Kidney (tissue), 22 donors: ENCODE measurements around the gene BAZ2B. TPM values are rescaled to one million over a fixed set of nuclear protein-coding genes. Genes with fewer than 3 reads are reported as not detected.

Experiments
- DNase-seq, 5 donors: peaks; one replicate each; pipeline ENCODE4 v3.0.0-alpha.2; 2013 to 2020
- FAIRE-seq: peaks from 2 replicates; lab custom pipeline; 2012; peaks lifted over from hg19 to GRCh38; lab: Jason Lieb, UNC
- H3K27ac ChIP-seq, 2 donors: one replicate each; pipeline ENCODE4 v1.7.0; 2013; ENCODE audit warnings: low read depth in 2 of 2, low read length in 2 of 2, inconsistent platforms in 1 of 2
- H3K27me3 ChIP-seq: one replicate; pipeline ENCODE4 v1.7.1; 2013; ENCODE audit warnings: low read length, inconsistent platforms; ENCODE audit not compliant: control insufficient read depth, insufficient read depth
- H3K36me3 ChIP-seq, 3 donors: one replicate each; pipeline versions ENCODE4 v1.7.0 to v1.7.1; 2013; ENCODE audit warnings: low read length in 3 of 3, control low read depth in 1 of 3, inconsistent platforms in 1 of 3; ENCODE audit not compliant: insufficient read depth in 3 of 3, control insufficient read depth in 2 of 3
- H3K4me1 ChIP-seq, 3 donors: one replicate each; pipeline versions ENCODE4 v1.7.0 to v1.7.1; 2013; ENCODE audit warnings: low read length in 3 of 3, inconsistent platforms in 1 of 3, low read depth in 1 of 3; ENCODE audit not compliant: control insufficient read depth in 2 of 3, insufficient read depth in 2 of 3
- H3K4me3 ChIP-seq, 3 donors: one replicate each; pipeline versions ENCODE4 v1.7.0 to v1.8.1; 2013; ENCODE audit warnings: low read length in 3 of 3, control low read depth in 1 of 3, inconsistent platforms in 1 of 3
- H3K9ac ChIP-seq, 3 donors: one replicate each; pipeline versions ENCODE4 v1.7.0 to v1.7.1; 2013; ENCODE audit warnings: low read length in 3 of 3, control low read depth in 1 of 3, inconsistent platforms in 1 of 3
- H3K9me3 ChIP-seq, 3 donors: one replicate each; pipeline versions ENCODE4 v1.7.0 to v1.7.1; 2013; ENCODE audit warnings: low read length in 3 of 3, control low read depth in 1 of 3, inconsistent platforms in 1 of 3; ENCODE audit not compliant: control insufficient read depth in 2 of 3, insufficient read depth in 1 of 3
- intact Hi-C: fragments of 100-400 bp; cut with DNase I; formaldehyde crosslinking; loops from one replicate; pipeline ENCODE4 v1.11.1; 2022
- long read RNA-seq, 10 donors: library from polyadenylated mRNA in 1 of 10; unstranded in 1 of 10; transcript quantifications; one replicate each; pipeline ENCODE4 v2.0.0 and lab custom pipeline, GENCODE V29; 2021 to 2026
- polyA plus RNA-seq: library from polyadenylated mRNA; stranded (reverse); fragments of 350-450 nt; fragmentation: Illumina TruSeq; extraction: RNeasy Lipid Tissue Mini Kit (QIAGEN cat#74804); gene quantifications from one replicate; pipeline ENCODE4 v1.2.3, GENCODE V29; 2014; ENCODE audit warnings: low read depth, low replicate concordance; ENCODE audit not compliant: insufficient read depth
- total RNA-seq: library from RNA; stranded (reverse); fragmentation: NEBNext Ultra II Directional; extraction: Animal tissue kit (Norgen Biotek cat#: 25700); gene quantifications from one replicate; pipeline ENCODE4 v1.2.1, GENCODE V29; 2021
- TF ChIP-seq, protein P1 (sequence below): IDR thresholded peaks from 3 replicates; pipeline ENCODE4 v1.5.1; 2012; ENCODE audit warnings: mild to moderate bottlenecking, moderate library complexity, borderline replicate concordance; ENCODE audit not compliant: insufficient read depth; ENCODE audit errors: extremely low read depth
- donor health status: control.
- donor health status: control.
- donor health status: control.
- donor health status: control.
- donor health status: control.
- donor health status: DM: yes; HTN: yes; CAD: no.
- donor health status: Normal renal cell carcinoma (clear cell type).

Gene BAZ2B, protein sequence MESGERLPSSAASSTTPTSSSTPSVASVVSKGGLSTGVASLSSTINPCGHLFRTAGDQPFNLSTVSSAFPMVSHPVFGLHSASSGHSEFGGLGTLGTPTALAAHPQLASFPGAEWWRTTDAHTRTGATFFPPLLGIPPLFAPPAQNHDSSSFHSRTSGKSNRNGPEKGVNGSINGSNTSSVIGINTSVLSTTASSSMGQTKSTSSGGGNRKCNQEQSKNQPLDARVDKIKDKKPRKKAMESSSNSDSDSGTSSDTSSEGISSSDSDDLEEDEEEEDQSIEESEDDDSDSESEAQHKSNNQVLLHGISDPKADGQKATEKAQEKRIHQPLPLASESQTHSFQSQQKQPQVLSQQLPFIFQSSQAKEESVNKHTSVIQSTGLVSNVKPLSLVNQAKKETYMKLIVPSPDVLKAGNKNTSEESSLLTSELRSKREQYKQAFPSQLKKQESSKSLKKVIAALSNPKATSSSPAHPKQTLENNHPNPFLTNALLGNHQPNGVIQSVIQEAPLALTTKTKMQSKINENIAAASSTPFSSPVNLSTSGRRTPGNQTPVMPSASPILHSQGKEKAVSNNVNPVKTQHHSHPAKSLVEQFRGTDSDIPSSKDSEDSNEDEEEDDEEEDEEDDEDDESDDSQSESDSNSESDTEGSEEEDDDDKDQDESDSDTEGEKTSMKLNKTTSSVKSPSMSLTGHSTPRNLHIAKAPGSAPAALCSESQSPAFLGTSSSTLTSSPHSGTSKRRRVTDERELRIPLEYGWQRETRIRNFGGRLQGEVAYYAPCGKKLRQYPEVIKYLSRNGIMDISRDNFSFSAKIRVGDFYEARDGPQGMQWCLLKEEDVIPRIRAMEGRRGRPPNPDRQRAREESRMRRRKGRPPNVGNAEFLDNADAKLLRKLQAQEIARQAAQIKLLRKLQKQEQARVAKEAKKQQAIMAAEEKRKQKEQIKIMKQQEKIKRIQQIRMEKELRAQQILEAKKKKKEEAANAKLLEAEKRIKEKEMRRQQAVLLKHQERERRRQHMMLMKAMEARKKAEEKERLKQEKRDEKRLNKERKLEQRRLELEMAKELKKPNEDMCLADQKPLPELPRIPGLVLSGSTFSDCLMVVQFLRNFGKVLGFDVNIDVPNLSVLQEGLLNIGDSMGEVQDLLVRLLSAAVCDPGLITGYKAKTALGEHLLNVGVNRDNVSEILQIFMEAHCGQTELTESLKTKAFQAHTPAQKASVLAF (N-terminal part only)
- total RNA-seq (87.3 TPM), polyA plus RNA-seq (5.1 TPM)
- long read RNA-seq, donor 1 = 0 reads
- long read RNA-seq, donor 2, partial matches to known transcripts = 0 of 1 reads
- long read RNA-seq, donor 2, other reads (novel, unspliced or antisense) = 0 of 1 reads
- long read RNA-seq, donor 3, full-length matches to known transcripts = 1 of 1 reads
- long read RNA-seq, donor 3, partial matches to known transcripts = 0 of 1 reads
- long read RNA-seq, donor 3, other reads (novel, unspliced or antisense) = 0 of 1 reads
- long read RNA-seq, donor 4, partial matches to known transcripts = 0 of 1 reads
- long read RNA-seq, donor 4, other reads (novel, unspliced or antisense) = 0 of 1 reads
- long read RNA-seq, donor 5 = 0 reads
- long read RNA-seq, donor 6, full-length matches to known transcripts = 1 of 1 reads
- long read RNA-seq, donor 6, partial matches to known transcripts = 0 of 1 reads
- long read RNA-seq, donor 6, other reads (novel, unspliced or antisense) = 0 of 1 reads
- long read RNA-seq, donor 7, partial matches to known transcripts = 10 of 40 reads
- long read RNA-seq, donor 7, other reads (novel, unspliced or antisense) = 30 of 40 reads
- long read RNA-seq, donor 8, partial matches to known transcripts = 0 of 1 reads
- long read RNA-seq, donor 8, other reads (novel, unspliced or antisense) = 0 of 1 reads
- long read RNA-seq, donor 9 = 0 reads
- long read RNA-seq, donor 10 = 0 reads

DNA sequence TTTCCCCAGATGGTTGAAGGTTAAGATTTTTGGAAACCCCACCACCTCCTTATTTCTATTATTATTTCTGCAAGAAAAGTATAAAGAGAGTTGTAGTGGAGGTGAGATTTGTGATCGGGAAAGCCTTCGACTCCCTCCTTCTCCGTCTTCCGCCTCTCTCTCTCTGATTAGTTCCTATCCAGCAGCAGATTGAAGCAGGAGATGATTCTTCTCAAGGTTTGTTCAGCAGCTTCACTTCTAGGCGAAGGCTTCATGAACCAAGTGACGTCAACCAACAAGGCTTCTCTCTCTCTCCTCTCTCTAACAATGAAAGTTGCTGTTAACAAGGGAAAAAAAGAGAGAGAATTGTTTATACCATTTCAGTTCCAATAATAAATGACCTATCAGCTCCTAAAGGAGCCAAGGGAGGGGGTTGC is at the start of gene BAZ2B:
BAZ2B (minus strand) TSS at position 263 of the 416 bp plus-strand sequence. CDS start 137,829 bp downstream, outside the sequence.
- peak in 4 of 5 donors; percentile 50 to 92 (median 75) for DNase-seq
- no peaks in the 10 kb centered on the region for H3K27me3 ChIP-seq
- peak within 1 kb of the TSS; percentile 92 to 98 (median 97) for H3K9ac ChIP-seq
- intact Hi-C loops = no loop called here
- peak within 1 kb of the TSS; percentile 98 to 99 for H3K27ac ChIP-seq
- TF ChIP-seq, protein P1, sequence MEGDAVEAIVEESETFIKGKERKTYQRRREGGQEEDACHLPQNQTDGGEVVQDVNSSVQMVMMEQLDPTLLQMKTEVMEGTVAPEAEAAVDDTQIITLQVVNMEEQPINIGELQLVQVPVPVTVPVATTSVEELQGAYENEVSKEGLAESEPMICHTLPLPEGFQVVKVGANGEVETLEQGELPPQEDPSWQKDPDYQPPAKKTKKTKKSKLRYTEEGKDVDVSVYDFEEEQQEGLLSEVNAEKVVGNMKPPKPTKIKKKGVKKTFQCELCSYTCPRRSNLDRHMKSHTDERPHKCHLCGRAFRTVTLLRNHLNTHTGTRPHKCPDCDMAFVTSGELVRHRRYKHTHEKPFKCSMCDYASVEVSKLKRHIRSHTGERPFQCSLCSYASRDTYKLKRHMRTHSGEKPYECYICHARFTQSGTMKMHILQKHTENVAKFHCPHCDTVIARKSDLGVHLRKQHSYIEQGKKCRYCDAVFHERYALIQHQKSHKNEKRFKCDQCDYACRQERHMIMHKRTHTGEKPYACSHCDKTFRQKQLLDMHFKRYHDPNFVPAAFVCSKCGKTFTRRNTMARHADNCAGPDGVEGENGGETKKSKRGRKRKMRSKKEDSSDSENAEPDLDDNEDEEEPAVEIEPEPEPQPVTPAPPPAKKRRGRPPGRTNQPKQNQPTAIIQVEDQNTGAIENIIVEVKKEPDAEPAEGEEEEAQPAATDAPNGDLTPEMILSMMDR = no peak
- peak within 1 kb of the TSS; percentile 89 to 95 (median 90) for H3K4me3 ChIP-seq
- no peaks in the 10 kb centered on the region for H3K36me3 ChIP-seq
- H3K4me1 ChIP-seq = peaks cover 0 to 9% (median 5%) of the 10 kb centered on the region in 3 donors
- no peaks in the 10 kb centered on the region for H3K9me3 ChIP-seq
- peak; percentile 38 for FAIRE-seq

DNA sequence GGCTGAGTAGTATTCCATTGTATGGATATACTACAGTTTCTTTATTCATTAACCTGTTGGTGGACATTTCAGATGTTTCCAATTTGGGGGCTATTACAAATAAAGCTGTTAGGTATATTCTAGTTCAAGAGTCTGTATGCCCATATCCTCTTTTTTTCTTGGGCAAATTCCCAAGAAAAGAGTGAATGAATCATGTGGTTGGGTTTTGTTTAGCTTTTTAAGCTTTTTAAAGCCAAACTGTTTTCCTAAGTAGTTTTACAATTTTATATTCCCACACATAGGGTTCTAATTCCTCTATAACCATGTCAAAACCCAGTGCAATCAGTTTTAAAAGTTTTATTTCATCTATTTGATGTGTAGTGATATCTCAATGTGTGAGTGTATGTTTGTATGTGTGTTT is 44.9 kb upstream of the BAZ2B start:
- no peak for FAIRE-seq
- H3K36me3 ChIP-seq = no peaks in the 10 kb centered on the region
- TF ChIP-seq, protein P1 = no peak
- H3K27me3 ChIP-seq = no peaks in the 10 kb centered on the region
- no peak overlapping the region for H3K4me3 ChIP-seq
- intact Hi-C loops = no loop called here
- H3K9ac ChIP-seq = no peak overlapping the region
- DNase-seq = no peak
- H3K27ac ChIP-seq = no peak overlapping the region
- H3K4me1 ChIP-seq = no peaks in the 10 kb centered on the region
- H3K9me3 ChIP-seq = no peaks in the 10 kb centered on the region
